Transverse colon (tissue), 4 donors: ENCODE results near the gene MLLT10.
"Not testable (repeated sequence)": the region's sequence is repeated elsewhere in the genome, so short reads cannot be mapped to it uniquely, and the experiment has no call there.

Source experiments
- EP300 ChIP-seq: sonication (generic); formaldehyde crosslinking; IDR thresholded peaks from one replicate; pipeline ENCODE4 v1.6.1; 2017; ENCODE audit warnings: antibody characterized with exemption, low read depth
- POLR2A ChIP-seq: fragments of 450-650 bp; IDR thresholded peaks from one replicate; pipeline ENCODE4 v1.6.1; 2016; ENCODE audit warnings: antibody characterized with exemption, mild to moderate bottlenecking, moderate library complexity
- POLR2AphosphoS5 ChIP-seq, 3 donors: sonication (generic); formaldehyde crosslinking; IDR thresholded peaks; one replicate each; pipeline ENCODE4 v1.6.1; 2016; ENCODE audit warnings: antibody characterized with exemption in 3 of 3
- TF ChIP-seq, protein P1 (sequence below), 5 experiments: fragments of 200-600 bp in 3 of 5; fragments of 450-650 bp in 2 of 5; sonication (generic) in 3 of 5; IDR thresholded peaks; 1 replicate in 2 of 5; 2 replicates in 3 of 5; pipeline ENCODE4 v1.5.1; 2016 to 2017; ENCODE audit warnings: antibody characterized with exemption in 5 of 5, inconsistent platforms in 3 of 5, mild to moderate bottlenecking in 2 of 5, moderate library complexity in 1 of 5

DNA sequence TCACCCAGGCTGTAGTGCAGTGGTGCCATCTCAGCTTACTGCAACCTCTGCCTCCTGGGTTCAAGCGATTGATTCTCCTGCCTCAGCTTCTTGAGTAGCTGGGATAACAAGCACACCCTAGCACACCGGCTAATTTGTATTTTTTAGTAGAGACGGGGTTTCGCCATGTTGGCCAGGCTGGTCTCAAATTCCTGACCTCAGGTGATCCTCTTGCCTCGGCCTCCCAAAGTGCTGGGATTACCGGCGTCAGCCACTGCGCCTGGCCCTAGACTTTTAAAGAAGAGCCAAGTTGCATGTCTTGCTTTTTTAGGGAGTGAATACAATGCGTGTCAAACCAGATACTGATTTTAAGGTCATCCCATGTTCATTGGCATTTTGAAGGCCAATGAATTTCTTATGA, 1.9 kb downstream of the MLLT10 start:
- TF ChIP-seq POLR2AphosphoS5 (IDR thresholded peaks at IDR 0.05); POLR2A; EP300: not testable (repeated sequence)
- TF ChIP-seq, protein P1, sequence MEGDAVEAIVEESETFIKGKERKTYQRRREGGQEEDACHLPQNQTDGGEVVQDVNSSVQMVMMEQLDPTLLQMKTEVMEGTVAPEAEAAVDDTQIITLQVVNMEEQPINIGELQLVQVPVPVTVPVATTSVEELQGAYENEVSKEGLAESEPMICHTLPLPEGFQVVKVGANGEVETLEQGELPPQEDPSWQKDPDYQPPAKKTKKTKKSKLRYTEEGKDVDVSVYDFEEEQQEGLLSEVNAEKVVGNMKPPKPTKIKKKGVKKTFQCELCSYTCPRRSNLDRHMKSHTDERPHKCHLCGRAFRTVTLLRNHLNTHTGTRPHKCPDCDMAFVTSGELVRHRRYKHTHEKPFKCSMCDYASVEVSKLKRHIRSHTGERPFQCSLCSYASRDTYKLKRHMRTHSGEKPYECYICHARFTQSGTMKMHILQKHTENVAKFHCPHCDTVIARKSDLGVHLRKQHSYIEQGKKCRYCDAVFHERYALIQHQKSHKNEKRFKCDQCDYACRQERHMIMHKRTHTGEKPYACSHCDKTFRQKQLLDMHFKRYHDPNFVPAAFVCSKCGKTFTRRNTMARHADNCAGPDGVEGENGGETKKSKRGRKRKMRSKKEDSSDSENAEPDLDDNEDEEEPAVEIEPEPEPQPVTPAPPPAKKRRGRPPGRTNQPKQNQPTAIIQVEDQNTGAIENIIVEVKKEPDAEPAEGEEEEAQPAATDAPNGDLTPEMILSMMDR (IDR thresholded peaks at IDR 0.05): not testable (repeated sequence)
